ENCODE results near the gene DPP8. TPM values are rescaled to one million over a fixed set of nuclear protein-coding genes. Genes with fewer than 3 reads are reported as not detected.

DPP8 gene
- total and polyA plus RNA-seq, 2 donors (not counting 1 experiment from before 2014, with no cell fraction given), result 29.9 to 45.4 TPM

- DNase-seq (ENCODE audit: low read depth in 2 of 2), result peak in 1 of 2 donors; percentile 6
- Histone ChIP-seq H3K9me3 (ENCODE audit: control insufficient read depth, insufficient read depth, low read depth, low read length) (no peaks in the 10 kb centered on the region), H3K36me3 (ENCODE audit: control insufficient read depth, insufficient read depth, low read length) (no peaks in the 10 kb centered on the region), H3K4me1 (ENCODE audit: control insufficient read depth, extremely low read depth, insufficient read depth, low read length) (no peaks in the 10 kb centered on the region), H3K27ac (ENCODE audit: insufficient read depth, low read length) (no peak overlapping the region), H2AFZ (ENCODE audit: low read length) (no peak overlapping the region), H3K79me2 (ENCODE audit: control insufficient read depth, insufficient read depth, low read length) (no peaks in the 10 kb centered on the region), H4K20me1 (ENCODE audit: control insufficient read depth, extremely low read depth, insufficient read depth, low read length) (no peaks in the 10 kb centered on the region), H3K4me2 (ENCODE audit: extremely low read depth, insufficient read depth, low read length) (no peak overlapping the region), H3K27me3 (ENCODE audit: control insufficient read depth, insufficient read depth, low read length) (no peaks in the 10 kb centered on the region), H3K9ac (ENCODE audit: insufficient read depth, low read length) (no peak overlapping the region), H3K4me3 (replicated peaks in 1 of 4; ENCODE audit: control extremely low read depth in 1 of 4, insufficient read depth in 1 of 4, low read depth in 3 of 4, low read length in 4 of 4) (no peak overlapping the region)
- no peak for TF ChIP-seq EZH2 (IDR thresholded peaks at IDR 0.05; ENCODE audit: low read length, missing control alignments)
- TF ChIP-seq, protein P1, sequence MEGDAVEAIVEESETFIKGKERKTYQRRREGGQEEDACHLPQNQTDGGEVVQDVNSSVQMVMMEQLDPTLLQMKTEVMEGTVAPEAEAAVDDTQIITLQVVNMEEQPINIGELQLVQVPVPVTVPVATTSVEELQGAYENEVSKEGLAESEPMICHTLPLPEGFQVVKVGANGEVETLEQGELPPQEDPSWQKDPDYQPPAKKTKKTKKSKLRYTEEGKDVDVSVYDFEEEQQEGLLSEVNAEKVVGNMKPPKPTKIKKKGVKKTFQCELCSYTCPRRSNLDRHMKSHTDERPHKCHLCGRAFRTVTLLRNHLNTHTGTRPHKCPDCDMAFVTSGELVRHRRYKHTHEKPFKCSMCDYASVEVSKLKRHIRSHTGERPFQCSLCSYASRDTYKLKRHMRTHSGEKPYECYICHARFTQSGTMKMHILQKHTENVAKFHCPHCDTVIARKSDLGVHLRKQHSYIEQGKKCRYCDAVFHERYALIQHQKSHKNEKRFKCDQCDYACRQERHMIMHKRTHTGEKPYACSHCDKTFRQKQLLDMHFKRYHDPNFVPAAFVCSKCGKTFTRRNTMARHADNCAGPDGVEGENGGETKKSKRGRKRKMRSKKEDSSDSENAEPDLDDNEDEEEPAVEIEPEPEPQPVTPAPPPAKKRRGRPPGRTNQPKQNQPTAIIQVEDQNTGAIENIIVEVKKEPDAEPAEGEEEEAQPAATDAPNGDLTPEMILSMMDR (conservative IDR thresholded peaks at IDR 0.05 in 1 of 2, IDR thresholded peaks at IDR 0.05 in 1 of 2; ENCODE audit: low read depth in 1 of 2, low read length in 2 of 2), result no peak
Measured at GRCh38 chr15:65451989-65452388, 65.5 kb downstream of the DPP8 start.

GRCh38 chr15:65450556-65450955, 66.9 kb downstream of the DPP8 start:
- Histone ChIP-seq H2AFZ (ENCODE audit: low read length) (no peak overlapping the region), H3K9me3 (ENCODE audit: control insufficient read depth, insufficient read depth, low read depth, low read length) (no peaks in the 10 kb centered on the region), H3K27me3 (ENCODE audit: control insufficient read depth, insufficient read depth, low read length) (no peaks in the 10 kb centered on the region), H3K27ac (ENCODE audit: insufficient read depth, low read length) (no peak overlapping the region), H3K4me3 (replicated peaks in 1 of 4; ENCODE audit: control extremely low read depth in 1 of 4, insufficient read depth in 1 of 4, low read depth in 3 of 4, low read length in 4 of 4) (no peak overlapping the region), H3K36me3 (ENCODE audit: control insufficient read depth, insufficient read depth, low read length) (no peaks in the 10 kb centered on the region), H3K79me2 (ENCODE audit: control insufficient read depth, insufficient read depth, low read length) (no peaks in the 10 kb centered on the region), H4K20me1 (ENCODE audit: control insufficient read depth, extremely low read depth, insufficient read depth, low read length) (no peaks in the 10 kb centered on the region), H3K4me2 (ENCODE audit: extremely low read depth, insufficient read depth, low read length) (no peak overlapping the region), H3K9ac (ENCODE audit: insufficient read depth, low read length) (no peak overlapping the region), H3K4me1 (ENCODE audit: control insufficient read depth, extremely low read depth, insufficient read depth, low read length) (no peaks in the 10 kb centered on the region)
- TF ChIP-seq, protein P1 (conservative IDR thresholded peaks at IDR 0.05 in 1 of 2, IDR thresholded peaks at IDR 0.05 in 1 of 2; ENCODE audit: low read depth in 1 of 2, low read length in 2 of 2), result no peak
- no peak for TF ChIP-seq EZH2 (IDR thresholded peaks at IDR 0.05; ENCODE audit: low read length, missing control alignments)
- no peak for DNase-seq (ENCODE audit: low read depth in 2 of 2)

DNA sequence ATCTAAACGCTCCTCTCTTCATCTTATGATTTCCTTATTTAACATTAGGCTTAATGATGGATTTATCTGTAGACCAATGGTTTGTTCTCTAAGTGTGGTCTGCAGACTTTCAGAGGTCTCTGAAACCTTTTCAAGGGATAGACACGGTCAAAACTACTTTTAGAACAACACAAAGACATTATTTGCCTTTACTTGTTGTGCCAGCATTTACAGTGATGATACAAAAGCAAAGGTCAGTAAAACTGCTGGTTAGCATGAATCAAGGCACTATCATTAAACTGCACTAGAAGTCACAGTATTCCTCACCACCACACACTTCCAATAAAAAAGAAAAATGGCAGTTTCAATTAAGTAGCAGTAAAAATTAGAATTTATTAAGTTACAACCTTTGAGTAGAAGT, 70.3 kb downstream of the DPP8 start:
- Histone ChIP-seq H3K4me1 (ENCODE audit: control insufficient read depth, extremely low read depth, insufficient read depth, low read length) (no peaks in the 10 kb centered on the region), H3K27me3 (ENCODE audit: control insufficient read depth, insufficient read depth, low read length) (no peaks in the 10 kb centered on the region), H3K4me3 (replicated peaks in 1 of 4; ENCODE audit: control extremely low read depth in 1 of 4, insufficient read depth in 1 of 4, low read depth in 3 of 4, low read length in 4 of 4) (no peak overlapping the region), H3K27ac (ENCODE audit: insufficient read depth, low read length) (no peak overlapping the region), H3K9ac (ENCODE audit: insufficient read depth, low read length) (no peak overlapping the region), H4K20me1 (ENCODE audit: control insufficient read depth, extremely low read depth, insufficient read depth, low read length) (no peaks in the 10 kb centered on the region), H3K4me2 (ENCODE audit: extremely low read depth, insufficient read depth, low read length) (no peak overlapping the region), H3K9me3 (ENCODE audit: control insufficient read depth, insufficient read depth, low read depth, low read length) (no peaks in the 10 kb centered on the region), H3K79me2 (ENCODE audit: control insufficient read depth, insufficient read depth, low read length) (no peaks in the 10 kb centered on the region), H2AFZ (ENCODE audit: low read length) (no peak overlapping the region), H3K36me3 (ENCODE audit: control insufficient read depth, insufficient read depth, low read length) (no peaks in the 10 kb centered on the region)
- no peak for TF ChIP-seq EZH2 (IDR thresholded peaks at IDR 0.05; ENCODE audit: low read length, missing control alignments)
- TF ChIP-seq, protein P1 (conservative IDR thresholded peaks at IDR 0.05 in 1 of 2, IDR thresholded peaks at IDR 0.05 in 1 of 2; ENCODE audit: low read depth in 1 of 2, low read length in 2 of 2), result no peak
- DNase-seq (ENCODE audit: low read depth in 2 of 2), result no peak
